ENCODE measurements around the gene OR4C45.
"Not testable (repeated sequence)": the region's sequence is repeated elsewhere in the genome, so short reads cannot be mapped to it uniquely, and the experiment has no call there.

OR4C45 gene

DNA sequence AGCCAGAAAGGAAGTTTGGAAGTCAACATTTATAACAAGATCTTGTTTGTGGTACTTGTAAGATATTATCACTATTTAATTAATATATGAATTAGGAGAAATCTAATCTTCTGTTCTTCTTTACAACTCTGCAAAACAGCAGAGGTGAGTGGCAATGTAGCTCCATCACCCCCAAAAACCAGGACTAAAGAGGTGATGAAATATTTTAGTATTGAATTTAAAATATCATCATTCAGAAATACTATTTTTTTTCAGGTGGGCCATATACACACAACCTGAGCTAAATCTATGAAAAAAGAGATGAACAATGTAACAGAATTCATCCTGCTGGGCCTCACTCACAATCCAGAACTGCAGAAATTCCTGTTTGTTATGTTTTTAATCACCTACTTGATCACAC is at the start of gene OR4C45:
Gene OR4C45, plus strand, starts transcription at position 301 of the 400 bp plus-strand sequence.
- no peak within 1 kb of the TSS for H3K4me3 ChIP-seq (ENCODE audit: low read depth, low read length)

DNA sequence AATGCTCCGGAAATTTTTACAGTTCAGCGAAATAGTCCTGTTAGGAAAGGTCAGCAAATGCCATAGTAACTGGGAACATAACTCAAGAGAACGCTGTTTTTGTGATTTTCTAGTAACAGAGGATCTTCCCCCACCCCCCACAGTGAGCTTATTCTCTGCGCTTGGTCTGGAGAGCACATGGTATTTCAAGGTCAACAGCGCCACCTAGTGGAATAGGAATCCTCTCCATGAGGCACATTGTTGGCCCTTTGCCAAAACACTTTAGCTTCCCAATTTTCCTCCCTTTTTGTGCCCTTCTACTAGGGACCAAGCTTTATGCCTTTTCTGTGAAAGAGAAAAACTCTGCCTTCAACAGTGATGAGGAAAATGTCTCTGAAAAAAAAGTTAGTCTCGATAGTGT is 37.1 kb upstream of the OR4C45 start:
- no peak overlapping the region for H3K4me3 ChIP-seq (ENCODE audit: low read depth, low read length)

DNA sequence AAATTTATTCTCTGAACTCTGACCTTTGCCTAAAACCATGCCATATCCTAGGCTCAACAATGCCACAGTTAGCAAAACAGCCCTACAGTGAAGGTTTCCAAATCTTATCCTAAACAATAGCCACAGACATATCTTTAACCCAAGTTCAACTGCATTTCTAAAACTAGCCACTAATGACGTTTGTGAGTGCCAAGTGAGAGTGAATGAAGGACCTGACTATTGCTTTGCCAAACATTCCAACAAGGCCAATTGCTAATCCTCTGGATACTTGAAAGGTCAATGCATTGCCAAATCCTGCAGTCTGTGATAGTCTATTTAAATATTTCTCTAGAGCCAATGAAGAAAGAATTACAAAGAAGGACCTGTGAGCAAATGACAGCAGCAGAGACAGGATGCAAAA is 2.5 kb upstream of the OR4C45 start:
- no peak overlapping the region for H3K4me3 ChIP-seq (ENCODE audit: low read depth, low read length)

DNA sequence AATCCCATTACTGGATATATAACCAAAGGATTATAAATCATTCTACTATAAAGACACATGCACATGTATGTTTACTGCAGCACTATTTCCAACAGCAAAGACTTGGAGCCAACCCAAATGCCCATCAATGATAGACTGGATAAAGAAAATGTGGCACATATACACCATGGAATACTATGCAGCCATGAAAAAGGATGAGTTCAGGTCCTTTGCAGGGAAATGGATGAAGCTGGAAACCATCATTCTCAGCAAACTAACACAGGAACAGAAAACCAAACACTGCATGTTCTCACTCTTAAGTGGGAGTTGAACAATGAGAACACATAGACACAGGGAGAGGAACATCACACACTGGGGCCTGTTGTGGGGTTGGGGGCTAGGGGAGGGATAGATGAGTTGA is 3.6 kb downstream of the OR4C45 start:
- not testable (repeated sequence) for H3K4me3 ChIP-seq (ENCODE audit: low read depth, low read length)

DNA sequence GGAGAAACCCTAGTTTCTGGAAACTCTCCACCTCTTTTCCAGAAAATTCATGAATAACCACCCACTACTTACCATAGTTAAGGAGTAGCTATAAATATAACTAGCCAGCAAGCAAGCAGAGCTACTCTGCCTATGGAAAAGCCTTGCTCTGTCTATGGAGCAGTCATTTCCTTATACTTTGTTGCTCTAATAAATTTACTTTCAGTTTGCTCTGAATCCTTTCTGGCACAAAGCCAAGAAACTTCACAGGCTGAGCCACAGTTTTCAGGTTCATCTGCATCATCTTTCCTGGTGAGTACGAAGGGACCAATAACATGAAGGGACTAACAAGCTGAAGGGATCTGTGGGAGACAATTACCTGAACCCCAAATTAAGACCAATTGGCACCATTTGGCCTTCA is 4.6 kb downstream of the OR4C45 start:
- no peak overlapping the region for H3K4me3 ChIP-seq (ENCODE audit: low read depth, low read length)

DNA sequence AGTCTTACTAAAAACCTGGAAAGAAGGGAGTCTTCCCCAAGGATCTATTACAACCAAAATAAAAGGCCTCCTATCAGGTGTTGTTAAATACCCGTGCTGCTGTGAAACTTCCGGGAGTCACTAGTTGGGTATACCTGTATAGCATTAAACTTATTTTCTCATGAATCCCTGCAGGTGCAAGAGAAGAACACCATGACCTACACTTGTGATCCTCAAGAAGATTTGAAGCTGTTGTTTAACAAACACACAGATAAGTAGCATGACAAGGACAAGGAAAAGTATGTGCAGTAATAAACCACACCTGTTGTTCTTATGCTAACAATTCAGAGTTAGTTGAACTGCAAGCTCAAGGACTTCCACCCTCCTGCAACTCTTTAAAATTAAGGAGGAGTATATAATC is 12.0 kb downstream of the OR4C45 start:
- H3K4me3 ChIP-seq (ENCODE audit: low read depth, low read length): no peak overlapping the region

DNA sequence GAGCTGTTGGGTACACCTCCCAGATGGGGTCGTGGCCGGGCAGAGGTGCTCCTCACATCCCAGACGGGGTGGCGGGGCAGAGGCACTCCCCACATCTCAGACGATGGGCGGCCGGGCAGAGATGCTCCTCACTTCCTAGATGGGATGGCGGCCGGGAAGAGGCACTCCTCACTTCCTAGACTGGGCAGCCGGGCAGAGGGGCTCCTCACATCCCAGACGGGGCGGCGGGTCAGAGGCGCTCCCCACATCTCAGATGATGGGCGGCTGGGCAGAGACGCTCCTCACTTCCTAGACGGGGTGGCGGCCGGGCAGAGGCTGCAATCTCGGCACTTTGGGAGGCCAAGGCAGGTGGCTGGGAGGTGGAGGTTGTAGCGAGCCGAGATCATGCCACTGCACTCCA is 30.4 kb downstream of the OR4C45 start:
- not testable (repeated sequence) for H3K4me3 ChIP-seq (ENCODE audit: low read depth, low read length)

DNA sequence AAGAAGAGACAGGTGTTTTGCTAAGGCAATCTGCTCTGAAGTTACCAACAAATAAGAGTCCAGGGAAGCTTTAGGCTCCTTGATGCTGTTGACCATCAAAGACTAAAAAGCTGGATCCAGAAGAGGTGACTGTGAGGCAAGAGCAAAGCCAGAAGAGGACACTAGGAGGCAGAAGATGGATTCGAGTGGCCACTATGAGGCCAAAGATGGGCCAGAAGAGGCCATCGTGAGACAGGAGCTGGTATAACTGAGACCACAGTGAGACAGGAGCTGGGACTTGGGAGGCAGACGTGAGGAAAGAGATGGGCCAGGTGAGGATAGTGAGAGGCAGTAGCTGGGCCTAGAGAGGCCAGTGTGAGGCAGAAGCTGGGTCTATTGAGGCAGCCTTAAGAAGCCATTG is 37.7 kb downstream of the OR4C45 start:
- no peak overlapping the region for H3K4me3 ChIP-seq (ENCODE audit: low read depth, low read length)

DNA sequence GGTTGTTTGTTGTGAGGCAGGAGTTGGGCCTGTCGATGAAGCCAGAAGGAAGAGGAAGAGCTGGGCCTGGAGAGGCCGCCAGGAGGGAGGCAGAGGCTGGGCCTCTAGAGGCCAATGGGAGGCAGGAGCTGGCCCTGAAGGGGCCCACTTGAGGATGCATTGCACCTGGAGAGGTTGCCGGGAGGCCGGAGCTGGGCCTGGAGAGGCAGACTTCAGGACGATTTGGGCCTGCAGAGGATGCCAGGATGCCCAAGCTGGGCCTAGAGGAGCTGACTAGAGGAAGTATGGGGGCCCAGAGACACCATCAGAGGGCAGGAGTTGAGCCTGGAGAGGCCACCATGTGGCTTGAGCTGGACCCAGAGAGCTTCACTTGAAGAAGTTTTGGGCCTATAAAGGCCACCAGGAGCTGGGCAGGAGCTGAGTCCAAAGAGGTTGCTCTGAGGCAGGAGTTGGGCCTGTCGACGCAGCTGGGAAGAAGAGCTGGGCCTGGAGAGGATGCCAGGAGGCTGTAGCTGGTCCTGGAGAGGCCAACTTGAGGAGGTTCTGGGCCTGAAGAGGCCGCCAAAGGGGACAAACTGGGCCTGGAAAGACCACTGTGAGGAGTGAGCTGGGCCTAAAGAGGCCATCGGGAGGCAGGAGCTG is 39.0 kb downstream of the OR4C45 start:
- no peak overlapping the region for H3K4me3 ChIP-seq (ENCODE audit: low read depth, low read length)

DNA sequence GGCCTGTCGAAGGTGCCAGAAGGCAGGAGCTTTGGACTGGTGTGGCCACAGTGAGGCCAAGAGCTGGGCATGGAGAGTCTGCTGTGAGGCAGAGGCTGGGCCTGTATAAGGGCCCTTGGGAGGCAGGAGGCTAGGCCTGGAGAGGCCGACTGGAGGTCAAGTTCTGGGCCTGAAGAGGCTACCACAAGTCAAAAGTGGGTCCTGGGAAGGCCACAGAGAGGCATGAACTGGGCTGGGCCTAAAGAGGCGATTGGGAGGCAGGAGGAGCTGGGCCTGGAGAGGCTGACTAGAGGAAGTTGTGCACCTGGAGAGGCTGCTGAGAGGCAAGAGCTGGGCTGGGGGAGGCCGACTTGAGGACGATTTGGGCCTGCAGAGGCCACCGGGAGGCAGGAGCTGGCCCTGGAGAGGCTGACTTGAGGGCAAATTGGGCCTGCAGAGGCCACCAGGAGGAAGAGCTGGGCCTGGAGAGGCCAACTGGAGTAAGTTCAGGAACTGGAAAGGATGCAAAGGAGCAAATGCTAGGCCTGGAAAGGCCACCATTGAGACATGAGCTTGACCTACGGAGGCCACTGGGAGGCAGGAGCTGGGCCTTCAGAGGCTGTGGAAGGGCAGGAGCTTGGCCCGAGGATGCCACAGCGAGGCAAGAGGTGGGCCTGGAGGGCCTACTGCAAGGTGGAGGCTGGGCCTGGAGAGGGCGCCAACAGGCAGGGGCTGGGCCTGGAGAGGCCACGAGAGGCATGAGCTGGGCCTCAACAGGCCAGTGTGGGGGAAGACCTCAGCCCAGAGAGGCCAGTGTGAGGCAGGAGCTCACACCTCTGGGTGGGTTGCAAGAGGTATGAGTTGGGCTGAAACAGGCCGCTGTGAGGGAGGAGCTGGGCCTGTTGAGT is 39.8 kb downstream of the OR4C45 start:
- H3K4me3 ChIP-seq (ENCODE audit: low read depth, low read length): no peak overlapping the region

DNA sequence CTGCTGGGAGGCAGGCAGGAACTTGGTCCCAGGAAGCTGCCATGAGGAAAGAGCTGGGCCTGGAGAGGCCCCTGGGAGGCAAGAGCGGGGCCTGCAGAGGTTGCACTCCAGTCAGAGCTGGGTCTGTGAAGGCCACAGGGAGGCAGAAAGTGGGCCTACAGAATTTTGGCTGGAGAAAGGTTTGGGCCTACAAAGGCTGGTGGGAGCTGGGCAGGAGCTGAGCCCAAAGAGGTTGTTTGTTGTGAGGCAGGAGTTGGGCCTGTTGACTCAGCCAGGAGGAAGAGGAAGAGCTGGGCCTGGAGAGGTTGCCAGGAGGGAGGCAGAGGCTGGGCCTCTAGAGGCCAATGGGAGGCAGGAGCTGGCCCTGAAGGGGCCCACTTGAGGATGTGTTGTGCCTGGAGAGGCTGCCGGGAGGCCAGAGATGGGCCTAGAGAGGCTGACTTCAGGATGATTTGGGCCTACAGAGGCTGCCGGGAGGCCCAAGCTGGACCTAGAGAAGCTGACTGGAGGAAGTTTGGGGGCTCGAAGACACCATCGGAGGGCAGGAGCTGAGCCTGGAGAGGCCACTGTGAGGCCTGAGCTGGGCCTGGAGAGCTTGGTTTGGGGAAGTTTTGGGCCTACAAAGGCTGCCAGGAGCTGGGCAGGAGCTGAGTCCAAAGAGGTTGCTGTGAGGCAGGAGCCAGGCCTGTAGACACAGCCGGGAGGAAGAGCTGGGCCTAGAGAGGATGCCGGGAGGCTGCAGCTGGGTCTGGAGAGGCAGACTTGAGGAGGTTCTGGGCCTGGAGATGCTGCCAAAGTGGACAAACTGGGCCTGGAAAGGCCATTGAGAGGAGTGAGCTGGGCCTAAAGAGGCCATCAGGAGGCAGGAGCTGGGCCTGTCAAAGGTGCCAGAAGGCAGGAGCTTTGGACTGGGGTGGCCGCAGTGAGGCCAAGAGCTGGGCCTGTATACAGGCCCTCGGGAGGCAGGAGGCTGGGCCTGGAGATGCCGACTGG is 40.7 kb downstream of the OR4C45 start:
- no peak overlapping the region for H3K4me3 ChIP-seq (ENCODE audit: low read depth, low read length)

DNA sequence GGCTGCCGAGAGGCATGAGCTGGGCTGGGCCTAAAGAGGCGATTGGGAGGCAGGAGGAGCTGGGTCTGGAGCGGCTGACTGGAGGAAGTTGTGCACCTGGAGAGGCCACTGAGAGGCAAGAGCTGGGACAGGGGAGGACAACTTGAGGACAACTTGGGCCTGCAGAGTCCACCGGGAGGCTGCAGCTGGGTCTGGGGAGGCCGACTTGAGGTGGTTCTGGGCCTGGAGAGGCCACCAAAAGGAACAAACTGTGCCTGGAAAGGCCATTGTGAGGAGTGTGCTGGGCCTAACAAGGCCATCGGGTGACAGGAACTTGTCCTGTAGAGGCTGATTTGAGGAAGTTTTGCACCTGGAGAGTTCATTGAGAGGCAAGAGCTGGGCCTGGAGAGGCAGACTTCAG is 41.5 kb downstream of the OR4C45 start:
- H3K4me3 ChIP-seq (ENCODE audit: low read depth, low read length): no peak overlapping the region

DNA sequence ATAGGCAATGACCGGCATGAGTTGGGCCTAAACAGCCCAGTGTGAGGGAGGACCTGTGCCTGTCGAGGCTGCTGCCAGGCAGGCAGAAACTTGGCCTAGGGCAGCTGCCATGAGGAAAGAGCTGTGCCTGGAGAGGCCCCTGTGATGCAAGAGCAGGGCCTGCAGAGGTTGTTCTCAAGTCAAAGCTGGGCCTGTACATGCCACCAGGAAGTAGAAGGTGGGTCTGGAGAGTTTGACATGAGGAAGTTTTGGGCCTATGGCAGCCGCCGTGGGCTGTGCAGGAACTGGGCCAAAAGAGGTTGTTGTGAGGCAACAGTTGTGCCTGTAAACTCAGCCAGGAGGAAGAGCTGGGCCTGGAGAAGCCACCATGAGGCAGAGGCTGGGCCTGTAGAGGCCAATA is 43.2 kb downstream of the OR4C45 start:
- no peak overlapping the region for H3K4me3 ChIP-seq (ENCODE audit: low read depth, low read length)

DNA sequence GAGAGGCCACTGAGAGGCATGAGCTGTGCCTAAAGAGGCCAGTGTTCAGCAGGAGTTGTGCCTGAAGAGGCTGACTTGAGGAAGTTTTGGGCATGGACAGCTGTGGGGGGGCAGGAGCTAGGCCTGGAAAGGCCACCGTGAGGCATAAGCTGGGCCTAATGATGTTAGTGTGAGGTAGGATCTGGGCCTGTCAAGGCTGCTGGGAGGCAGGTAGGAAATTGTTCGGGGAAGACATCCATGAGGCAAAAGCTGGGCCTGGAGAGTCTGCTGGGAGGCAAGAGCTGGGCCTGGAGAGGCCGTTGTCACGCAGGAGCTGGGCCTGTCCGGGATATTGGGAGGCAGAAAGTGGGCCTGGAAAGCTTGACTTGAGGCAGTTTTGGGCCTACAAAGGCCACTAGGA is 44.9 kb downstream of the OR4C45 start:
- no peak overlapping the region for H3K4me3 ChIP-seq (ENCODE audit: low read depth, low read length)

DNA sequence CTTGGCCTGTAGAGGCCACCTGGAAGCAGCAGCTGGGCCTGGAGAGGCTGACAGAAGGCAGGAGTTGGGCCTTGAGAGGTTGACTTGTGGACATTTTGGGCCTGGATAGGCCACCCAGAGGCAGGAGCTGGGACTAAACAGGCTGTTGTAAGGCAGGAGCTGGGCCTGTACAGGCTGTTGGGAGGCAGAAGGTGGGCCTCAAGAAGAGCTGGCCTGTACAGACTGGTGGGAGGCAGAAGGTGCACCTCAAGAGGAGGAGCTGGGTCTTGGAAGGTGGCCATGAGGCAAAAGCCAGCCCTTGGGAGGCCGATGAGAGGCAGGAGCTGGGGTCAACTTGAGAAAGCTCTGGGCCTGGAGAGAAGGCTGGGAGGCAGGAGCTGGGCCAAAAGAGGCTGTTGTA is 45.3 kb downstream of the OR4C45 start:
- no peak overlapping the region for H3K4me3 ChIP-seq (ENCODE audit: low read depth, low read length)

DNA sequence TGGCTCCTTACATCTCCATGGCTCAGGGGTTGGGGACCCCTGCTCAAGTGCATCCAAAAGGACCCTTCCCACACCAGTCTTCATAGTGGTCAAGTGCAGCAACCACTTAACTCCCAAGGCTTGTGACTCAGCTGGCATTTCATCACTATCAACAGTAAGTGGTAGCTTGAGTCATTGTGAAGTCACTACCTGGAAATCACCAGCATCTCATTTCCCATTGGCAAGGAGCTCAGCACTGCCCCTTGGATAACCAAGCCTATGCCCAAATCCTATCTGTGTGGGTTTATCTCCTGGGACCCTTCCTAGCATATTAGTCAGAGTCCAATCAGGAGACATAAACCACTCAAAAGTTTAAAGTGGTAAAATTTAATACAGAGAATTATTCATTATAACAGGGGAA is 46.3 kb downstream of the OR4C45 start:
- H3K4me3 ChIP-seq (ENCODE audit: low read depth, low read length): not testable (repeated sequence)

DNA sequence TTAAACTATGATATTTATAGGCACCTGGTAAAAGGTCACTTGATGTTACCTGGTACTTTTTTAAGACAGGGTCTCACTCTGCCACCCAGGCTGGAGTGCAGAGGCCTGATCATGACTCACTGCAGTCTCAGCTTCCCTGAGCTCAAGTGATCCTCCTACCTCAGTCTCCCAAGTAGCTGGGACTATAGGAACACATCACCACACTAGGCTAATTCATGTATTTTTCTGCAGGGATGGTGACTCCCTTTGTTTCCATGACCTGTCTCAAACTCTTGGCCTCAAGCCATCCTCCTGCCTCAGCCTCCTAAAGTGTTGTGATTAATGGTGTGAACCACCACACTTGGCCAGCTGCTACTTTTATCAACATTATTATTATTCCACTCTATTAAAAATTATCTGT is 47.6 kb downstream of the OR4C45 start:
- no peak overlapping the region for H3K4me3 ChIP-seq (ENCODE audit: low read depth, low read length)

Measured in iPS-11a (cell line).